Neuronal stem cell (in vitro differentiated cells): Measurements from ENCODE around the gene SCN8A.
"Not testable (repeated sequence)": the region's sequence is repeated elsewhere in the genome, so short reads cannot be mapped to it uniquely, and the experiment has no call there.

Source experiments
- DNase-seq: peaks from one replicate; pipeline ENCODE4 v3.0.0-alpha.2; 2013; ENCODE audit warnings: low spot score
- H2AFZ ChIP-seq: one replicate; pipeline ENCODE4 v1.6.1; 2013; ENCODE audit warnings: mild to moderate bottlenecking, low read length, inconsistent platforms
- H2AK5ac ChIP-seq: 2 replicates; pipeline ENCODE4 v1.6.1; 2013; ENCODE audit warnings: low read depth, mild to moderate bottlenecking, inconsistent platforms, low read length, moderate library complexity, mixed read lengths
- H2BK120ac ChIP-seq: 2 replicates; pipeline ENCODE4 v1.6.1; 2013; ENCODE audit warnings: low read depth, mild to moderate bottlenecking, inconsistent platforms, low read length, moderate library complexity, mixed read lengths
- H2BK12ac ChIP-seq: one replicate; pipeline ENCODE4 v1.6.1; 2013; ENCODE audit warnings: low read length, inconsistent platforms
- H2BK15ac ChIP-seq: 2 replicates; pipeline ENCODE4 v1.6.1; 2013; ENCODE audit warnings: mild to moderate bottlenecking, low read length, inconsistent platforms, mixed read lengths
- H2BK5ac ChIP-seq: one replicate; pipeline ENCODE4 v1.6.1; 2013; ENCODE audit warnings: inconsistent platforms, mild to moderate bottlenecking, low read length, moderate library complexity
- H3K14ac ChIP-seq: one replicate; pipeline ENCODE4 v1.6.1; 2013; ENCODE audit warnings: low read length, inconsistent platforms
- H3K18ac ChIP-seq: 2 replicates; pipeline ENCODE4 v1.6.1; 2013; ENCODE audit warnings: low read length, inconsistent platforms
- H3K23ac ChIP-seq: 2 replicates; pipeline ENCODE4 v1.6.1; 2013; ENCODE audit warnings: low read depth, mild to moderate bottlenecking, mixed read lengths, low read length, inconsistent platforms; ENCODE audit not compliant: poor library complexity
- H3K27ac ChIP-seq: replicated peaks from 3 replicates; pipeline ENCODE4 v1.5.1; 2013; ENCODE audit warnings: low read length, inconsistent platforms
- H3K27me3 ChIP-seq, 3 experiments: 2 replicates each; pipeline ENCODE4 v1.6.1; 2013; ENCODE audit warnings: low read length in 3 of 3, mild to moderate bottlenecking in 2 of 3, inconsistent platforms in 1 of 3, low read depth in 1 of 3, mixed read lengths in 1 of 3, moderate library complexity in 1 of 3; ENCODE audit not compliant: control insufficient read depth in 3 of 3, insufficient read depth in 3 of 3
- H3K36me3 ChIP-seq, 2 donors: replicated peaks in 1 of 2; 2 replicates each; pipeline ENCODE4 v1.6.1; 2013; ENCODE audit warnings: low read length in 2 of 2; ENCODE audit not compliant: control insufficient read depth in 2 of 2, insufficient read depth in 2 of 2
- H3K4ac ChIP-seq: 2 replicates; pipeline ENCODE4 v1.6.1; 2013; ENCODE audit warnings: inconsistent platforms, mild to moderate bottlenecking, low read length, moderate library complexity
- H3K4me1 ChIP-seq, 2 donors: 1 replicate in 1 of 2; 2 replicates in 1 of 2; pipeline ENCODE4 v1.6.1; 2013; ENCODE audit warnings: low read length in 2 of 2, low read depth in 1 of 2; ENCODE audit not compliant: control insufficient read depth in 2 of 2, insufficient read depth in 1 of 2
- H3K4me2 ChIP-seq: one replicate; pipeline ENCODE4 v1.6.1; 2013; ENCODE audit warnings: mild to moderate bottlenecking, low read length, inconsistent platforms; ENCODE audit not compliant: insufficient read depth, poor library complexity, severe bottlenecking
- H3K4me3 ChIP-seq, 2 donors: 2 replicates each; pipeline ENCODE4 v1.5.1; 2013; ENCODE audit warnings: low read length in 2 of 2, mild to moderate bottlenecking in 2 of 2, inconsistent platforms in 1 of 2, moderate library complexity in 1 of 2
- H3K79me1 ChIP-seq: one replicate; pipeline ENCODE4 v1.6.1; 2013; ENCODE audit warnings: low read depth, mild to moderate bottlenecking, inconsistent platforms, low read length, moderate library complexity
- H3K9ac ChIP-seq: one replicate; pipeline ENCODE4 v1.6.1; 2013; ENCODE audit warnings: mild to moderate bottlenecking, low read depth, low read length, inconsistent platforms; ENCODE audit not compliant: poor library complexity
- H3K9me3 ChIP-seq, 2 donors: replicated peaks in 1 of 2; 2 replicates each; pipeline versions ENCODE3 to v1.6.1; 2013; ENCODE audit warnings: low read length in 2 of 2, mild to moderate bottlenecking in 2 of 2, inconsistent platforms in 1 of 2, low read depth in 1 of 2, mixed read lengths in 1 of 2, moderate library complexity in 1 of 2; ENCODE audit not compliant: control insufficient read depth in 2 of 2, insufficient read depth in 1 of 2
- H4K8ac ChIP-seq: one replicate; pipeline ENCODE4 v1.6.1; 2013; ENCODE audit warnings: low read depth, mild to moderate bottlenecking, inconsistent platforms, low read length, moderate library complexity
- H4K91ac ChIP-seq: one replicate; pipeline ENCODE4 v1.6.1; 2013; ENCODE audit warnings: low read length, low read depth, mild to moderate bottlenecking, inconsistent platforms; ENCODE audit not compliant: poor library complexity
- WGBS, 2 donors: extraction: QIAGEN DNeasy Blood & Tissue Kit; methylation state at CpG; one replicate each; pipeline ENCODE4 v1.1.7; 2013; ENCODE audit warnings: missing lambda C conversion rate in 2 of 2, mixed read lengths in 1 of 2; ENCODE audit not compliant: insufficient read length in 2 of 2, insufficient replicate concordance in 1 of 2; ENCODE audit errors: extremely low coverage in 2 of 2; 5-methylcytosine and 5-hydroxymethylcytosine counted together

The SCN8A gene

DNA sequence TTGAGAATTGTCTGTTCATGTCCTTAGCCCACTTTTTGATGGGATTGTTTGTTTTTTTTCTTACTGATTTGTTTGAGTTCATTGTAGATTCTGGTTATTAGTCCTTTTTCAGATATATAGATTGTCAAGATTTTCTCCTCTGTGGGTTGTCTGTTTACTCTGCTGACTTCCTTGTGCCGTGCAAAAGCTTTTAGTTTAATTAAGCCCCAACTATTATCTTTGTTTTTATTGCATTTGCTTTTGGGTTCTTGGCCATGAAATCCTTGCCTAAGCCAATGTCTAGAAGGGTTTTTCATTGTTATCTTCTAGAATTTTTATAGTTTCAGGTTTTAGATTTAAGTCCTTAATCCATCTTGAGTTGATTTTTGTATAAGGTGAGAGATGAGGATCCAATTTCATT lies 14.9 kb downstream of the SCN8A start:
- H2BK120ac ChIP-seq, H3K27me3 ChIP-seq, H3K23ac ChIP-seq, DNase-seq, H3K27ac ChIP-seq, H3K79me1 ChIP-seq, H2BK15ac ChIP-seq, H3K4me2 ChIP-seq, H2BK12ac ChIP-seq, H3K14ac ChIP-seq, H3K4me3 ChIP-seq, H3K36me3 ChIP-seq, H4K8ac ChIP-seq, H3K18ac ChIP-seq, H2BK5ac ChIP-seq, H3K4me1 ChIP-seq, H2AK5ac ChIP-seq, H3K4ac ChIP-seq, H3K9ac ChIP-seq, H3K9me3 ChIP-seq, H2AFZ ChIP-seq, H4K91ac ChIP-seq: not testable (repeated sequence)
- whole genome bisulfite sequencing, 2 donors, result no CpG with 5 or more reads among the region's 1 CpG

DNA sequence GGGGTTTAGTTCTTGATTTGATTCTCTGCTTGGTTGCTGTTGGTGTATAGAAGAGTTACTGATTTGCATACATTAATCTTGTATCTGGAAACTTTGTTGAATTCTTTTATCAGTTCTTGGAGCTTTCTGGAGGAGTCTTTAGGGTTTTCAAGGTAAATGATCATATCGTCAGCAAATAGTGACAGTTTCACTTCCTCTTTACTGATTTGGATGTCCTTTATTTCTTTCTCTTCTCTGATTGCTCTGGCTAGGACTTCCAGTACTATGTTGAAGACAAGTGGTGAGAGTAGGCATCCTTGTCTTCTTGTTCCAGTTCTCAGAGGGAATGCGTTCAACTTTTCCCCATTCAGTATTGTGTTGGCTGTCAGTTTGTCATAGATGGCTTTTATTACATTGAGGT lies 16.2 kb downstream of the SCN8A start:
- not testable (repeated sequence) for H3K27ac ChIP-seq, H3K36me3 ChIP-seq, H3K79me1 ChIP-seq, H3K4ac ChIP-seq, H3K27me3 ChIP-seq, H2BK120ac ChIP-seq, DNase-seq, H3K23ac ChIP-seq, H3K4me3 ChIP-seq, H4K91ac ChIP-seq, H3K9me3 ChIP-seq, H3K4me2 ChIP-seq, H3K14ac ChIP-seq, H4K8ac ChIP-seq, H2BK5ac ChIP-seq, H2AK5ac ChIP-seq, H3K9ac ChIP-seq, H2AFZ ChIP-seq, H3K18ac ChIP-seq, H2BK15ac ChIP-seq, H2BK12ac ChIP-seq, H3K4me1 ChIP-seq
- WGBS, 2 donors, result no CpG with 5 or more reads among the region's 2 CpGs

DNA sequence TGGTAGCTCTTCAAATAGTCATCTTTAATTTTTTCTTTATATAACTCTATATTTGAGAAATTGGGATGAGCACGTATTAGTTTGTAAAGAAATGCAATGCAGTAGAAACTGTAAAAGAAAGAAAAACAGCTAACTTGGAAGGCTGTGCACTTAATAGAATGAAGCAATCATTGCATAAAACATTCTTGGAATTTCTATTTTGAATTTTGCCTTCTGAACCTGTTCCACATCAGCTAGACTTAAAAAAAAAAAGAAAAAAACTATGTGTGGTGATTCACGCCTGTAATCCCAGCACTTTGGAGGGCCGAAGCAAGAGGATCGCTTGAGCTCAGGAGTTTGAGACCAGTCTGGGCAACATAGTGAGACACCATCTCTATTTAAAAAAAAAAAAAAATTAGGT lies 29.4 kb downstream of the SCN8A start:
- Histone ChIP-seq H3K27me3 (no peaks in the 10 kb centered on the region), H3K79me1 (no peaks in the 10 kb centered on the region), H3K4me1 (peaks cover 0 to 4% of the 10 kb centered on the region in 2 donors), H2BK120ac (no peak overlapping the region), H2AFZ (no peak overlapping the region), H2AK5ac (no peak overlapping the region), H3K27ac (no peak overlapping the region), H2BK12ac (no peak overlapping the region), H3K9ac (no peak overlapping the region), H3K4me3 (no peak overlapping the region), H3K36me3 (no peaks in the 10 kb centered on the region), H3K18ac (no peak overlapping the region), H3K4ac (no peak overlapping the region), H3K4me2 (no peak overlapping the region), H2BK15ac (no peak overlapping the region), H3K23ac (no peak overlapping the region), H2BK5ac (no peak overlapping the region), H3K14ac (no peak overlapping the region), H3K9me3 (peaks cover 0 to 18% of the 10 kb centered on the region in 2 donors), H4K91ac (no peak overlapping the region), H4K8ac (no peak overlapping the region)
- no peak for DNase-seq
- WGBS, 2 donors, result no CpG with 5 or more reads among the region's 4 CpGs

DNA sequence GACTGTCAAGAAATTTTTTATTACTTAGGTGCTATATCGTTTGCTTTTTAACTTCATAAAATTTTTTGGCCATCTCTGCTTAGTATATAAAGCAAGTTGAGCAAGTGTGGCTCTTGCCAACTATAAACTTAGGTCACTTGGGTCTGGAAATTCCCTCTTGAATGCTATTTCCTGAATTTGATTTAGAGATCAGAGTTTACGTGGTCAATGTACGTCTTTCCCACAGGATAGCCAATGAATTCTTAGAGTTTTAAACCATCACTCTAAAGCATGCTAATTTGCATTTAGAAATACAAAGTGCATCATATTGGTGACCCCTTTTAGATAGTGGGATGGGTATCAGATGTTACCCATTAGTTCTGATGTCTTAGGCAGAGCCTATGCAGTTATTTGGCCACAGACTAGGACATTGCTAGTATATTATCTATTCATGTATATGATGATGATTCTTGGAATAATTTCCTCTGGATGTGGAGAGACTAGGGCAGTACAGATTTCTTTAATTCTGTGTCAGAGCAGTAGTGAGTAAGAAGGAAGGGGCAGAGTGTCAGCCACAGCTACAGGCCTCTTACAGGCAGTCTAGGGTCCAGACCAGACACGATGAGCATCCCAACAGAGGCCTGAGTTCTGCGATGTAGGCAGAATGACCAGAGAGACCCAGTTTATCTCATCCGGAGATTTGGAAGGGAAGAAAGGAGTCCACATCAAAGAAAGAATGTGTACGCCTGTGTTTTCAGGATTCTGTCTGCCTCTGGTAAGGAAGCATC lies 30.3 kb downstream of the SCN8A start:
- Histone ChIP-seq H3K14ac (no peak overlapping the region), H2AFZ (no peak overlapping the region), H3K4me3 (no peak overlapping the region), H2AK5ac (no peak overlapping the region), H2BK12ac (no peak overlapping the region), H3K36me3 (no peaks in the 10 kb centered on the region), H4K8ac (no peak overlapping the region), H2BK120ac (no peak overlapping the region), H3K27me3 (no peaks in the 10 kb centered on the region), H3K18ac (no peak overlapping the region), H3K4me1 (peaks cover 0 to 4% of the 10 kb centered on the region in 2 donors), H4K91ac (no peak overlapping the region), H3K23ac (no peak overlapping the region), H3K27ac (no peak overlapping the region), H3K9ac (no peak overlapping the region), H3K4me2 (no peak overlapping the region), H3K9me3 (peaks cover 0 to 14% of the 10 kb centered on the region in 2 donors), H3K79me1 (no peaks in the 10 kb centered on the region), H2BK5ac (no peak overlapping the region), H3K4ac (no peak overlapping the region), H2BK15ac (no peak overlapping the region)
- no peak for DNase-seq
- WGBS, 2 donors, result no CpG with 5 or more reads among the region's 7 CpGs
